ENCODE results near the gene LINGO3. TPM values are rescaled to one million over a fixed set of nuclear protein-coding genes. Genes with fewer than 3 reads are reported as not detected.
A peak's percentile ranks its signal among the peaks of the same experiment; 100 is the strongest.

Gene LINGO3
- total and polyA plus RNA-seq, 2 experiments from 2014 or later, result 0.23 to 2.1 TPM

- peak; percentile 96 for TF ChIP-seq CTCF (IDR thresholded peaks at IDR 0.05; ENCODE audit: low read depth, low read length)
- Histone ChIP-seq H3K9me3 (ENCODE audit: low read depth) (no peaks in the 10 kb centered on the region), H3K4me1 (ENCODE audit: low read depth) (peaks cover 6% of the 10 kb centered on the region), H3K4me3 (peak overlapping the region; percentile 18), H3K36me3 (peaks cover 7% of the 10 kb centered on the region), H3K27ac (peak overlapping the region; percentile 15), H3K27me3 (no peaks in the 10 kb centered on the region)
- DNase-seq (ENCODE audit: low read depth in 1 of 2, low spot score in 1 of 2), result peak; percentile 86
Observed at GRCh38 chr19:2273356-2274184, 34.4 kb downstream of the LINGO3 start.

DNA sequence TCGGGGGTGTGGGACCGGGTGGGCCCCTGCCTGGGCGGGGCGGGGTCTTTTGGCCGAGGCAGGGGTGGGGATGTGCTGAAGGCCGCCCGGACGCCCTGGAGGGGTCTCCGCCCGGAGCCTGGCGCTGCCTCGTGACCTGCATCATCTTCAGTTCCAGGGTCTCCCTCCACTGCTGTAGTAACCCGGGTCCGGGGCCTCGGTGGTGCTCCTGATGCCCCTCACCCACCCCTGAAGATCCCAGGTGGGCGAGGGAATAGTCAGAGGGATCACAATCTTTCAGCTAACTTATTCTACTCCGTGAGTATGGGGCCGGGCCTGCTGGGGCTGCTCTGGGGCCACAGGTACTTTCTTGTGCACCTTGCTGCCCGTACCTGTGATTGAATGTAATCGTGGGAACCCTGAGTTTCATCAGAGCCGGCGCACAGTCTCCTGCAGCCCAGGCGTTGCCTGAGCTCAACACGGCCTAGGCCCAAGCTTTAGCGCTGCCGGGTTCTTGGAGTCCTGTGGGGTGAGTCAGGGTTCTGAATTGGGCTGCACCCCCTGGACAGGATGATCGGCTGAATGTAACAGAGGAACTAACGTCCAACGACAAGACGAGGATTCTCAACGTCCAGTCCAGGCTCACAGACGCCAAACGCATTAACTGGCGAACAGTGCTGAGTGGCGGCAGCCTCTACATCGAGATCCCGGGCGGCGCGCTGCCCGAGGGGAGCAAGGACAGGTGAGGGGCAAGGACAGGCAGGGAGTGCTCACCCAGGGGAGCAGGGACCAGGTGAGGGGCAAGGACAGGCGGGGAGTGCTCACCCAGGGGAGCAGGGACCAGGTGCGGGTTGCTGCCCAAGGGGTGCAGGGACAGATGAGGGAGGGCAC is 36.5 kb downstream of the LINGO3 start:
- Histone ChIP-seq H3K9me3 (ENCODE audit: low read depth) (no peaks in the 10 kb centered on the region), H3K36me3 (peaks cover 7% of the 10 kb centered on the region), H3K4me1 (ENCODE audit: low read depth) (peaks cover 6% of the 10 kb centered on the region), H3K27ac (peak overlapping the region; percentile 89), H3K27me3 (no peaks in the 10 kb centered on the region), H3K4me3 (peak overlapping the region; percentile 96)
- peak in 1 of 2 donors; percentile 78 for DNase-seq (ENCODE audit: low read depth in 1 of 2, low spot score in 1 of 2)
- TF ChIP-seq CTCF (IDR thresholded peaks at IDR 0.05; ENCODE audit: low read depth, low read length), result no peak

DNA sequence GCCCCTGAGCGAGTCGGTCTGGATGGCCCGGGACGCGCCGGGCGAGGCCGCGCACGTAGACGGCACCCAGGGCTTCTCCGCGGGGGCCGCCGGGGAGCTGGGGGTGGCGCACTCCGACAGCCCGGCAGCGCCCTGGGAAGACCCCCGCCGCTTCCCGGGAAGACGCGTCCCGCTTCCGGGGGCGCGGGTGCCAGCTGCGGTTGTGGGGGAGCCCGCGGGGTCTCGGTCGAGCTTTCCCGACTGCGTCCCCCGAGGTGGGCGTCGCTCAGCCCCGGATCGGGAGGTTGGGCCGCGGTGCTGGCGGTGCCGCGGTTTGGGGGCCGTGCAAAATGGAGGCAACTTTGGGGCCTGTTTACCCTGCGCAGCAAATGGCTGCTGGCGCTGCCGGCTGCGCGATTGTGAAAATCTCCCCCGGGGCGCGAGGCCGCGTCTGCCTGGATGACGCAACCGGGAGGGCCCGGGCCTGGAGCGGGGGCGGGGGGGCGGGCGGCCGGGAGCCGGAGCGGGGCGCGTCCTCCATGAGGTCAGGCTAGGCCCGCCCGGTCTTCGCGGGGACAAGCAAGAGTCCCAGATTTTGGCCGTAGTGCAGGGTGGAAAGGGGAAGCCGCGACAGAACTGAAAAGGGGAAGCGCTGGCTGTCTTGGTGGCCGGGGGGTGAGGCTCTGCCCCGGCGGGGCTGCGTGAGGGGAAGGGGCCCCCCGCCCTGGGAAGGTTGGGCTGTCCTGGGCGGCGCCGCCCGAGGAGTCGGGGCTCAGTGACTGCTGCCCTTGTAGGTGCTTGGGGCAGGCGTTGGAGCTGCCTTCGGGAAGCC is 37.3 kb downstream of the LINGO3 start:
- Histone ChIP-seq H3K4me3 (peak overlapping the region; percentile 96), H3K4me1 (ENCODE audit: low read depth) (peaks cover 6% of the 10 kb centered on the region), H3K36me3 (peaks cover 7% of the 10 kb centered on the region), H3K27ac (peak overlapping the region; percentile 89), H3K27me3 (no peaks in the 10 kb centered on the region), H3K9me3 (ENCODE audit: low read depth) (no peaks in the 10 kb centered on the region)
- no peak for TF ChIP-seq CTCF (IDR thresholded peaks at IDR 0.05; ENCODE audit: low read depth, low read length)
- peak; percentile 56 to 92 for DNase-seq (ENCODE audit: low read depth in 1 of 2, low spot score in 1 of 2)

- Histone ChIP-seq H3K4me3 (peak overlapping the region; percentile 96), H3K4me1 (ENCODE audit: low read depth) (peaks cover 6% of the 10 kb centered on the region), H3K27ac (peak overlapping the region; percentile 89), H3K36me3 (peaks cover 7% of the 10 kb centered on the region), H3K9me3 (ENCODE audit: low read depth) (no peaks in the 10 kb centered on the region), H3K27me3 (no peaks in the 10 kb centered on the region)
- no peak for DNase-seq (ENCODE audit: low read depth in 1 of 2, low spot score in 1 of 2)
- no peak for TF ChIP-seq CTCF (IDR thresholded peaks at IDR 0.05; ENCODE audit: low read depth, low read length)
Observed at GRCh38 chr19:2270157-2270422, 37.9 kb downstream of the LINGO3 start.
